Colon (tissue), 2 donors: Measurements from ENCODE around the gene RAD18.

Source experiments
- FAIRE-seq: peaks from 2 replicates; lab custom pipeline; 2012; peaks lifted over from hg19 to GRCh38; lab: Jason Lieb, UNC
- donor health status: control.
- donor health status: control.

The RAD18 gene

DNA sequence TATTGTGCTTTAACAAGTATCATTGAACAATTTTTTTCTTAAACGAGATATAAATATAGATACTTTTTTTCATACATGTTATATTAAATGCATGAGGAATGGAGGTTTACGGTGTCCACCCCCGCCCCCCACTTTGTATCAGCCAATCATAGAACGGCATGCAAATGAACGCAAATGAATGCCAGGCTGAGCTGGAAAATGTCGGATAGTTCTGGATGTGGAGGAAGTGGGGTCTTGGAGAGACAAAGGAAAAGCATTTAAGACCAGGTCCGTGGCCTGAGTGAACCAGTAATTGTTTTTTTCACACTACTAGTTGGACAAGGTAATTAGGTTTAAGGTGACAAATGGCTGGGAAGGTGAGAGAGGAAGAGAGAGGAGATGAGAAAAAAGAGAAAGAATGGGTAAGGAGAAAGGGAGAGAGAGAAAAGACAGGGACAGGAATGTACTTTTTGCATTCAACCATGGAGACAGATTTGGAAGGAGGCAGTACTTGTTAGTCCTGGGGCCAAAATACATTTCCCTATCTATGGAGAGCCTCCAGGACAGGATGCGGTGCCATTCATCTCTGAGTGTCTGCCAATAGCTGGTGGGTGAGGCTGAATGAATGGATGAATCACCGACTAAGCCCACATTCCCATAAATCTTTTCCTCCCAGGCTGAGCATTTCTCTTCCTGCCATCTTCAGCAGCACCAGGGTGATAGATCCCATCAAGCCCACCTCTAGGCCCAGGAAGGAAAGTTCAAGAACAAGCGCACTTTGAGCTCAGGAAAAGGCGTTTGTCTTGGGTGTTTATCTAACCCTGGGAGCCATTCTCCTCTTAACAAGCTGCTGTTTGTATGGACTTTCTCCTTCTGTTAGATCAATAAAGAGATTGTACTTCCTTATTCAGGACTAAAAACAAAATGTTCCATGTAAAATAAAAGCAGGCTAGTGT, 1.4 kb upstream of the RAD18 start:
- FAIRE-seq = no peak

DNA sequence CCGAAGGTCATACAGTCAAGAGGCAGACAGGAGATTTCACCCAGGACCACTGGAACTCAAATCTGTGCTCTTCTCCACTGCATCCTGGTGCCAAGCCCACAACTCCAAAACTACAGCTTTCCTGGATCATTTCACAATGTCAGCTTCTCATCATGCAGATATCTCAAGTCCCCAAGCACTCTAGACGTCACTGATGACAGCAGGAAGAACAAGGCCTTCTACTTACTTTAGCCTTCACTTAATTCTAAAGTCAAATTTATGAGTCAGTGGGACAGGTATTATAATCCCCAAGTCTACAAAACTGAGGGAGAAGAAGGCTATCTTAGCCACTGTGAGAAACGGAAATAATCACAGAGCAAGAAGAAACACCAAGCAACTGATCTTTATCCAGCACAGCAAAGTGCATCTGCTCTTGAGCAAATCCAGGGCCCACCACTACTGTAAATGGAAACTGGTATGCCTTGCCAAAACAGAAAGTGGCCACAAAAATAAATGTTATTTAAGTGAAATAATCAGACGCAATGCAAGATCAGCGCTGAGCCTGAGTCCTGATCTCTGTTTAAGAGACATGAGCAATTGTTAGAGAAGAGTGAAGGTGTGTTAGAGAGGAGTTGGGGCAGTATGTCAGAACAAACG, 928 bp downstream of the RAD18 start:
- no peak for FAIRE-seq

DNA sequence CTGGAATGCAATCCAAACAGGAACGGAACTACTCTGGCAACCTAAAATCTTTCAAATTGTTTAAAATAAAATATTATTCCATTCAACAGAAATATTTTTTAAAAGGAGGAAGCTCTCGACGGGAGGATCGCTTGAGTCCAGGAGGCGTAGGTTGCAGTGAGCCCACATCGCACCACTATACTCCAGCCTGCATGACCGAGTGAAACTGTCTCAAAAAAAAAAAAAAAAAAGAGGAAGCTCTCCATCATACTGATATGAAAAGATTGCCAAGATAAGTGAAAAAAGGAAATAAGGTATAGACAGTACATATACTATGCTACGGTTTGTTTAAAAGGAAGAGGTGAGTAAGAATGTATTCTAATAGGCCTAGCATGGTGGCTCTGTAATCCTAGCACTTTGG, 3.6 kb downstream of the RAD18 start:
- no peak for FAIRE-seq

DNA sequence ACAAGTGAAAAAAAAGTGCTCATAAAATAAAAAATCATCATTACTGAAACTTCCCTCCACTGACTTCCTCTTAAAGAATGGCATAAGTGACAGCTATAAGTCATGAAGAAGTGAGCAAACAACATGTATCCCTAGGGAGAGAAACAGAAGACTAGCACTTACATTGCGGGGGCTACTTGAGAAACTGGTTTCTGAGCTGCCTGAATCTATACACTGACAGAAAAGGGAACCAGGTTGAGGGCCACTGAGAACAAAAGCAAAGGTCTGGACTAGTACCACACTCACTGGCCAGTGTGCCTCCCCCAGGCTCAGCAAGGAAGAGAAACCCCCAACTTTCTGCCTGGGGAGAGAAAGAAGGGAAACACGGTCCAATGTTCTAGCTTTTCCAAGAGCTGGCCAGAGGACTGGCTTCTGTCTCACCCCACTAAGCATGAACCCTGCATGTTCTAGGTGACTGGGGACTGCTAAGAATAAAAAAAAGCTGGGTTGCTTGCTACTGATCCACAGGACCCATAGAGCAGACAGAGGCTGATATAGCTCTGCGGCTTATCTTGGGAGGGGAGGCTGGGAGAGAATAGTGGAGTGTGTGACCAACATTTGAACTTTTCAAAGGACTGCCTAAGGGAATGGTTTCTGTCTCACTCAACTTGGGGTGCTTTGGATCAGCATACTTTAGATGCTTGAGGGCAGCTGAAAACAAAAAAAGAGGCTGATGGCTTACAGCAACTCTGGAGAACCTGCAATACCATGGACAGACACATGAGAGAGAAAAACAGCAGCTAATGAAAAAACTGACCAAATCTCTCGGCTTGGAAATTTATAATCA, 8.1 kb downstream of the RAD18 start:
- no peak for FAIRE-seq

DNA sequence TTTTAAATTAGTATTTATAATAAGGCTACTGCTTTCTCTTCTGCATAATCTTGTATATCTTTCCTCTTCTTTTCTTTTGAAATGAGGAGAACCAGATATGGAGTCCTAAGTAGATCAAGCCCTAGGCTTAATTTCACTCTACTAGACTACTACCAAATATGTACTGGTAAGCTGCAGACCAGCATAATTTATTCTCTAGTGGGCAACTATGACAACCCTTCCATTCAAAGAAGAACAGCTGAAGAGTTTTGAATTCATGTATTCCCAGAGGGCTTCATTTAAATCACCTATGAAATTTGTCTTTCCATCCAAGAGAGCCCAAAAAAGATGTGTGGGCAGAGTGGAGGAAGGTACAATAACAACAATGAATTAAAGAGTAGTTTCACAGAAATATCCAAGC, 10.0 kb downstream of the RAD18 start:
- FAIRE-seq = no peak

- FAIRE-seq = no peak
Observed at GRCh38 chr3:8952130-8952529, 11.1 kb downstream of the RAD18 start.

DNA sequence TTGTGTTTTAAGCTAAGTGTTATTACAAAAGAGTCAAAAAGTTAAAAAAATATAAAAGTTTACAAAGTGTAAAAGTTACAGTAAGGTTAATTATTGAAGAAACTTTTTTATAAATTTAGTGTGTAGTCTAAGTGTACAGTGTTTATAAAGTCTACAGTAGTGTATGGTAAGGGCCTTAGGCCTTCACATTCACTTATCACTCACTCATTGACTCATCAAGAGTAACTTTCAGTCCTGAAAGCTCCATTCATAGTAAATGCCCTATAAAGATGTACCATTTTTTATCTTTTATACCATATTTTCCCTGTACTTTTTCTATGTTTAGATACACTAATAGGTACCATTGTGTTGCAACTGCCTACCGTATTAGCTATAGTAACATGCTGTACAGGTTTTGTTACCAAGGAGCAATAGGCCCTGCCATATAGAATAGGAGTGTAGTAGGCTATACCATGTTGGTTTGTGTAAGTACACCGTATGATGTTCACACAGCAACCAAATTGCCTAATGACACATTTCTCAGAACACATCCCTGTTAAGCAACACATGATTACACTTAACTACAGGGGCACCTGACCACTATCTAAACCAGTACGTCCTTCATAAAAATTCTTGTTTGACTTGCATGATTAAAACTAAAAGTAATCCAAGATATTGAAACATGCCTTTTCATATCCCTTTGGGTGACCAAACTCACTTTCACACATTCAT, 17.2 kb downstream of the RAD18 start:
- no peak for FAIRE-seq

DNA sequence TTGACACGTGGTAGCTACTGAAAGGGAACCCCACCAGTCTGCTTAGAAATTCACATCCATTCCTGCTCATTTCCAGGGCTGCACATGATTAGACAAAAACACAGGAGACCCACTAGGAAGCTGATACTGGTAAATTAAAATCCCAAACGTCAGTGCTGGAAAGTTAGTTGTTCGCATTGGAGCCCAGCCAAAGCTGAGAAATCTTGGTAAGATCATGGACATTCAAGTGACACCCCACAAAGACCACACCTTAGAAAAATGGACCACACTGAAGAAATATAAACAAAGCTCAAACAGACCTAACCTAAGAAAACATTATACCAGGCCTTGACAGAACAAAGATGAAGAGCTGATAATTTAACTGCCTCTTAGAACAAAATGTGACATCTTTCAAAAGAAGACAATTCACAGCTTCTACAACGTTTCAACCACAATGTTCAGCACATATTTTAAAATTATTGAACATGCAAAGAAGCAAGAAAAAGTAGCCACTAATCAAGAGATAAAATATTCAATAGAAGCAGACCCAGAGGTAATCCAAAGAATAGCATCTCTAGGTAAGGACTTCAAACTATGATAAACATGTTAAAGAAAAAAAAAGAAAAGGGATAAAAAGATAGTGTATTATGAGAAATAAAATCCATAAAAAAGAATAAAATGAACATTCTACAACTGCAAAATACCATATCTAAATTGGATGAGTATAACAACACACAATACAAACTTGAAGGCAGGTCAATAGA, 20.4 kb downstream of the RAD18 start:
- no peak for FAIRE-seq

GRCh38 chr3:8942115-8942514, 21.2 kb downstream of the RAD18 start:
- FAIRE-seq = no peak

DNA sequence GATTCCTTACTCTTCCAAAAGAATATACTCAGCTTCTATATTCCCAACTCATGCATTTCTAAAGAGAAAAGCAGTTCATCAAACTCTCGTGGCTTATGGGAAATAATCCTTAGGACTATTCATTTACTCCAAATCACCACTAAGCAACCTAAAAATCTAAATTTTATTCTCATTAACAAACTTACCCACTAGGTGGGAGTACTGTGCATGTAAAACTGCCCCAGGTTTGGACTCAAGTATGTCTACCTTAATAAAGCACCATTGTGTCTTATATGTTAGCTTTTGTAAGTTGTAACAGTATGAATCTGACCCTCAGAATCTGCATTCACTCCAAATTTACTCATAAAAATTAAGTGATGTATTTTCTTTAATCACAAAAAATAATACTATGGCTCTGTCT, 25.3 kb downstream of the RAD18 start:
- FAIRE-seq = no peak

DNA sequence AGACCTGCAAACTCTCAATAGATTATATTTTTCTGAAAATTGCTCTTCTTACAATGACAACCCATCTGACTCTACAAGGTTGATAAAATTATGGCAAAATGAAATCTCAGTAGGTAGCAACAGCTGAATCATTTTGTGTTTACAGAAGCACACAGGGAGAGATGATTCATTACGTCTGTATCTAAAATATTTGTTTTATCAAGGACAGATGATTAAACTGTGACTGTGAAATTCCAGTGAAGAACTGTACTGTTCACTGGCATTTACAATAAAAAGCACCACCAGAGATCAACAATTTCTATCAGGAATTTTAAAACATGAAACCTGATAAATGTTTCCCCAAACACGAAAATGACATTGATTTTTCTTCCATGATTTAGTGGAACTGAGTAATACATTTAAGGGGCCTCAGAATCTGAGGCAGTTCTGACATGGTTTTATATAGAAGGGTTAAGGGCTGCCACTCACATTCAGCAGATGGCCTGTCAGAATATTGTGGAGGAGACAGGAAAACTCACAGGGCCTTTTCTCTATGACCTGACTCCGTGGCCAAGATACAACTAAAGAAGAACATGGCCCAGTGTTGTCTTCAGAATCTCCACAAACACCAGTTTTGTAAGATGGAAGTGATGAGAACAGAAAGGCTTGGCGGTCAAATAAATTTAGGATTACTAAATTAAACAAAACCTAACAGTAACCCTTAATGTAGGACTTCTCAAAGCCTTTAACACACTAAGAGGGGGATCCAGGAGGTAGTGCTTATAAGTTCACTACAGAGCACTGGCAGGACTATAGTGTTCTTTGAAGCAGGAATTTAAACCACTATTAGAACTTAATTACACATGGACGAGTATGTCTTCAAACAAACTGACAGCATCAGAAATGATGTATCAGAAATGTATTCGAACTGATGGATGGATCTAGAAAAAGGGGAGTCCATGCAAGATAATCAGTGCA, 25.9 kb downstream of the RAD18 start:
- FAIRE-seq = no peak

DNA sequence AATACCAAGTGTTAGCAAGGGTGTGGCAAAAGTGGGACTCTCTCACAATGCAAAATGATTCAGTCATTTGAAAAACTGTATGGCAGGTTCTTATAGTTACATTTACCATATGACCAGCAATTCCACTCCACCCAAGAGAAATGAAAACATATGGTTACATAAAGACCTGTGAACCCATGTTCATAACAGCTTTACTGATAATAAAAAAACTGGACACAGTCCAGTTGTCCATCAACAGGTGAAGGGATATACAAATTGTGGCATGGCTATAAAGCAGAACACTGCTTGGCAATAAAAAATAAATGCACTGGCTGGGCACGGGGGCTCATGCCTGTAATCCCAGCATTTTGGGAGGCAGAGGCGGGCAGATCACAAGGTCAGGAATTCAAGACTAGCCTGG, 30.8 kb downstream of the RAD18 start:
- FAIRE-seq = no peak

DNA sequence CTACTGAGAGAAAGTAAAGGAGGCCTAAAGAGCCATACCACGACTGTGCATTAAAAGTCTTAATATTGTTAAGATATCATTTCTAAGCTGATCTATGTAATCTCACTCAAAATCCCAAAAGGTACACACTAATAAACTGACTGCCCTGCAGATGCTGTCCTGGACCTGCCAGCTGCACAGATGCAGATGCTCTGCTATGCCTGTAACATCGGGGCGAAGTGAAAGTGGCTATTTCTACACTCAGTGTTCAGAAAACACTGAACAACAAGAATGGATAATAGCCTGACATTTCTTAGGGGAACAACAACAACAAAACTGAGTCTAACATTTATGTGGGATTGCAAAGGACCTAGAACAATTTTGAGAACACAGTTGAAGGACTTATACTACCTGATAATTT, 31.9 kb downstream of the RAD18 start:
- no peak for FAIRE-seq

DNA sequence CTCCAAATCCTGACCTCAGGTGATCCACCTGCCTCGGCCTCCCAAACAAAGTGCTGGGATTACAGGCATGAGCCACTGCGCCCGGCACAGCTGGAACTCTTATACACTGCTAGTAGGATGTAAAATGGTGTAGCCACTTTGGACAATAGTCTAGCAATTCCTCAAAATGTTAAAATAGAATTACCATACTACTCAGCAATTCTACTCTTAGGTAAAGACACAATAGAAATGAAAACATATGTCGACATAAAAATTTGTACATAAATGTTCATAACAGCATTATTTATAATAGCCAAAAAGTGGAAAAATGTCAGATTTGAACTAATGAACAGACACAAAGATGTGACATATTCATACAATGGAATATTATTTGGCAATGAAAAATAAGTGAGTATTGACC, 33.4 kb downstream of the RAD18 start:
- no peak for FAIRE-seq

- FAIRE-seq = no peak
Observed at GRCh38 chr3:8914491-8914890, 48.8 kb downstream of the RAD18 start.

DNA sequence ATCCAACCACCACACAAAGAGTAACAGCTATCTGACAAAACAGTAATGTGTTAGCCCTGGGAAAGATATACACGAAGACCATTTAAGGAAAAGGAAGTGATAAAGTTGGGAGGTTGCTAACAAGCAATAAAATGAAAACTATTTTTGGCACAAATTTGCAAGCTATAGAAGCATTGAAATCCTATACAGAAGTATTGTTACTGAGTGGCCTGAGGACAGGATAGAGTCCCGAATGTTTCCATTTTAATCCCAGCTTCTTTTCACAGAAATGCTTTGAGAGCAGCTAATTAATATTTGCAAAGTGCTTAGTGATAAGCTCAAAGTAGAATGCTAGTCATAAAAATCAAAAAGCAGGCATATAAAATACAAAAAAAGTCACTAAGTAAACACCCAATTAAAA, 51.5 kb downstream of the RAD18 start:
- no peak for FAIRE-seq

- no peak for FAIRE-seq
Observed at GRCh38 chr3:8909160-8909559, 54.1 kb downstream of the RAD18 start.

GRCh38 chr3:8903191-8903590, 60.1 kb downstream of the RAD18 start:
- FAIRE-seq = no peak

DNA sequence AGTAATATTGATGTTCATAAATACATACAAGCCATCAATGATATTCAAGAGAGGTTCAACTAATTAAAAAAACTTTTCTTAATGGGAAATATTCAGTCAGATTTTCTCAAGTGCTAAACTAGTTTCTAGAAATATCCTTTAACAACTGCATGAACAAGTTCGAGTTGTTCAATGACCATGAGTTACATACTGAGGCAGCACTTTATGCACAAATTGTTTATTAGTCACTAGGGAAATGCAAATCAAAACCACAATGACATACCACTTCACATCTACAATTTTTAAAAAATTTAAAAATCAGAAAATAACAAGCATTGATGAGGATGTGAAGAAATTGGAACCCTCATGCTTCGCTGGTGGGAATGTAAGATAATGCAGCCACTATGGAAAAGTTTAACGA, 62.4 kb downstream of the RAD18 start:
- no peak for FAIRE-seq

- no peak for FAIRE-seq
Observed at GRCh38 chr3:8899876-8900460, 63.3 kb downstream of the RAD18 start.
